ENCODE measurements around the gene ASGR2. TPM values are rescaled to one million over a fixed set of nuclear protein-coding genes. Genes with fewer than 3 reads are reported as not detected.

Gene ASGR2
- total and polyA plus RNA-seq, 2 of the 13 experiments (the other 11 are each of a cell fraction or from before 2014, with no cell fraction given): 320 to 754 TPM

DNA sequence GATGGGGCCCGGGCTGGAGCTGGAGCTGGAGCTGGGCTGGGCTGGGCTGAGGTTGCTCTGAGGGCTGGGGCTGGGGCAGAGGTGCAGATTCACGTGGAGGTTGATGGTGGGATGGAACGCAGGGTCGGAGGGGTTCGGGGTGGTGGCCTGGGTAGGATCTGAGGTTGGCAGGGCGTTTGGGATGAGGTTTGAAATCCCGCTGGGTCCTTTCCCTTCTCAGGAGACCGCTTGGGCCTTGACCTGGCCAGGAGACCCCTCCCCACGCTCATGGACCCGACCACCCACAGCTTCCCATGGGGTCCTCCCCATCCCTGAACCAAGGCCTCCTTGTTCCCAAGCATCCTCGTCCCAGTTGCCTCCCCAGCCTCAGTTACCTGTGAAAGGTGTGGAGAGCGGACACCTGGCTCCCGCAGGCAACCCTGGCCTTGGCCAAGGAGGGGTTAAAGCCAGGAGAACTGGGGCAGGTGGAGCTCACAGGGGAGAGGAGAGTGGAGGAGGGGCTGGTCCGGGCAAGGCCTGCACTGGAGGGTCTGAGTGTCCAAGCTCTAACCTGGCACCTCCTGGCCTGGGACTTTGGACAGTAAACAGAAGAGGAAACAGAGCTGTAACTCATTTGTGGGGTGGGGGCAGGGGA is at the start of gene ASGR2 (continued):
- no peak for TF ChIP-seq AKAP8 (CRISPR knock-in tag; IDR thresholded peaks at IDR 0.05)
- no peak for TF ChIP-seq SOX6 (IDR thresholded peaks at IDR 0.05)
- peak; percentile 84 for TF ChIP-seq SOX6 (CRISPR knock-in tag; IDR thresholded peaks at IDR 0.05)
- peak; percentile 25 for TF ChIP-seq TMF1 (CRISPR knock-in tag; IDR thresholded peaks at IDR 0.05; ENCODE audit: low read depth)
- peak; percentile 46; the same call in 1 of the 2 replicates for TF ChIP-seq HMG20A (CRISPR knock-in tag; IDR thresholded peaks at IDR 0.05; ENCODE audit: borderline replicate concordance)
- TF ChIP-seq PHF8 (CRISPR knock-in tag; IDR thresholded peaks at IDR 0.05): peak; percentile 78
- TF ChIP-seq SALL2 (CRISPR knock-in tag; IDR thresholded peaks at IDR 0.05): no peak
- no peak for TF ChIP-seq ELF4 (CRISPR knock-in tag; IDR thresholded peaks at IDR 0.05; ENCODE audit: borderline replicate concordance)
- no peak for TF ChIP-seq EZH2 (conservative IDR thresholded peaks at IDR 0.05; ENCODE audit: low read depth, low read length)
- no peak for TF ChIP-seq ZNF432 (CRISPR knock-in tag; IDR thresholded peaks at IDR 0.05; ENCODE audit: borderline replicate concordance)
- no peak for TF ChIP-seq ZFYVE20 (CRISPR knock-in tag; IDR thresholded peaks at IDR 0.05; ENCODE audit: borderline replicate concordance, low read depth)
- peak; percentile 64; the same call in 1 of the 2 replicates for TF ChIP-seq RBAK (CRISPR knock-in tag; IDR thresholded peaks at IDR 0.05)
- TF ChIP-seq ARNT (IDR thresholded peaks at IDR 0.05): no peak
- TF ChIP-seq FOXC1 (CRISPR knock-in tag; IDR thresholded peaks at IDR 0.05; ENCODE audit: borderline replicate concordance): no peak
- TF ChIP-seq ZNF672 (CRISPR knock-in tag; IDR thresholded peaks at IDR 0.05): 0 out of 2 replicates have a peak, but pooled peaks have one; percentile 58
- TF ChIP-seq MXD4 (CRISPR knock-in tag; IDR thresholded peaks at IDR 0.05): peak; percentile 52; the same call in 1 of the 2 replicates
- peak; percentile 82 to 89; a peak in 3 of 4 replicates for TF ChIP-seq HMGXB4 (CRISPR knock-in tag; IDR thresholded peaks at IDR 0.05; ENCODE audit: borderline replicate concordance in 1 of 2, low read depth in 1 of 2)
- no peak for TF ChIP-seq ZSCAN30 (CRISPR knock-in tag; IDR thresholded peaks at IDR 0.05)
- 0 out of 2 replicates have a peak, but pooled peaks have one; percentile 48 for TF ChIP-seq TOPORS (CRISPR knock-in tag; IDR thresholded peaks at IDR 0.05)
- 0 out of 2 replicates have a peak, but pooled peaks have one; percentile 40 for TF ChIP-seq ARNT2 (CRISPR knock-in tag; IDR thresholded peaks at IDR 0.05; ENCODE audit: low read depth)
- no peak for TF ChIP-seq CBX2 (IDR thresholded peaks at IDR 0.05; ENCODE audit: low read depth, low read length)
- no peak for TF ChIP-seq CBX2 (CRISPR knock-in tag; IDR thresholded peaks at IDR 0.05; ENCODE audit: low read depth)
- peak; percentile 38; the same call in 1 of the 2 replicates for TF ChIP-seq BCL6 (CRISPR knock-in tag; IDR thresholded peaks at IDR 0.05)
- no peak for TF ChIP-seq EHMT2 (IDR thresholded peaks at IDR 0.05; ENCODE audit: borderline replicate concordance, low read depth, low read length)
- TF ChIP-seq, protein P1, sequence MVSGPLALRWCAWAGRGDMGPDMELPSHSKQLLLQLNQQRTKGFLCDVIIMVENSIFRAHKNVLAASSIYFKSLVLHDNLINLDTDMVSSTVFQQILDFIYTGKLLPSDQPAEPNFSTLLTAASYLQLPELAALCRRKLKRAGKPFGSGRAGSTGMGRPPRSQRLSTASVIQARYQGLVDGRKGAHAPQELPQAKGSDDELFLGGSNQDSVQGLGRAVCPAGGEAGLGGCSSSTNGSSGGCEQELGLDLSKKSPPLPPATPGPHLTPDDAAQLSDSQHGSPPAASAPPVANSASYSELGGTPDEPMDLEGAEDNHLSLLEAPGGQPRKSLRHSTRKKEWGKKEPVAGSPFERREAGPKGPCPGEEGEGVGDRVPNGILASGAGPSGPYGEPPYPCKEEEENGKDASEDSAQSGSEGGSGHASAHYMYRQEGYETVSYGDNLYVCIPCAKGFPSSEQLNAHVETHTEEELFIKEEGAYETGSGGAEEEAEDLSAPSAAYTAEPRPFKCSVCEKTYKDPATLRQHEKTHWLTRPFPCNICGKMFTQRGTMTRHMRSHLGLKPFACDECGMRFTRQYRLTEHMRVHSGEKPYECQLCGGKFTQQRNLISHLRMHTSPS (CRISPR knock-in tag; IDR thresholded peaks at IDR 0.05; ENCODE audit: low read depth): peak; percentile 90
- no peak; the same call in 1 of the 2 replicates for TF ChIP-seq SIX1 (CRISPR knock-in tag; IDR thresholded peaks at IDR 0.05; ENCODE audit: borderline replicate concordance)
- TF ChIP-seq ZNF382 (CRISPR knock-in tag; IDR thresholded peaks at IDR 0.05; ENCODE audit: borderline replicate concordance): no peak
- no peak for TF ChIP-seq ZNF17 (CRISPR knock-in tag; IDR thresholded peaks at IDR 0.05)
- peak; percentile 64; the same call in 1 of the 2 replicates for TF ChIP-seq ZBTB38 (CRISPR knock-in tag; IDR thresholded peaks at IDR 0.05)
- TF ChIP-seq GLI4 (CRISPR knock-in tag; IDR thresholded peaks at IDR 0.05; ENCODE audit: borderline replicate concordance): peak; percentile 58; the same call in 1 of the 2 replicates
